Mucosa of descending colon (tissue), 3 donors: ENCODE measurements around the gene KNCN. TPM values are rescaled to one million over a fixed set of nuclear protein-coding genes. Genes with fewer than 3 reads are reported as not detected.

Source experiments
- ATAC-seq: fragments of 200-7000 bp; cut with Tn5 transposase; one replicate; pipeline ENCODE4 v1.9.1; 2020; ENCODE audit warnings: mild to moderate bottlenecking, moderate library complexity
- DNase-seq, 3 donors: peaks; one replicate each; pipeline ENCODE4 v3.0.0-alpha.2; 2020
- H3K36me3 ChIP-seq: fragments of 200-600 bp; one replicate; pipeline ENCODE4 v1.8.0; 2021; ENCODE audit warnings: low read depth, mild to moderate bottlenecking
- H3K4me1 ChIP-seq: fragments of 200-600 bp; one replicate; pipeline ENCODE4 v1.8.0; 2021; ENCODE audit warnings: low read depth, mild to moderate bottlenecking
- H3K4me3 ChIP-seq: fragments of 200-600 bp; one replicate; pipeline ENCODE4 v1.8.0; 2021; ENCODE audit warnings: mild to moderate bottlenecking
- H3K9me3 ChIP-seq: fragments of 200-600 bp; one replicate; pipeline ENCODE4 v1.8.0; 2021; ENCODE audit warnings: mild to moderate bottlenecking
- intact Hi-C, 2 donors: fragments of 100-400 bp; cut with DNase I in 1 of 2; cut with micrococcal nuclease in 1 of 2; formaldehyde crosslinking; loops; one replicate each; pipeline versions ENCODE4 v1.11.0 to v1.11.1; 2022; cut with DNase I, micrococcal nuclease
- total RNA-seq, 3 donors: library from RNA; stranded (reverse); fragmentation: NEBNext Ultra II Directional in 2 of 3; extraction: Animal tissue kit (Norgen Biotek cat#: 25700) in 2 of 3; gene quantifications; one replicate each; pipeline versions ENCODE4 v1.2.1 to v1.2.4, GENCODE V29; 2021 to 2023
- TF ChIP-seq, protein P1 (sequence below): fragments of 200-600 bp; IDR thresholded peaks from one replicate; pipeline ENCODE4 v1.8.0; 2022; ENCODE audit warnings: antibody characterized with exemption, mild to moderate bottlenecking
- donor health status: DM: no; HTN: no; CAD: no; lungs with moderate emphysema.
- donor health status: DM: no; HTN: no; CAD: no.
- donor health status: DM: no; HTN: yes; CAD: no.

KNCN gene
- total RNA-seq, 3 donors from 2014 or later = not detected

DNA sequence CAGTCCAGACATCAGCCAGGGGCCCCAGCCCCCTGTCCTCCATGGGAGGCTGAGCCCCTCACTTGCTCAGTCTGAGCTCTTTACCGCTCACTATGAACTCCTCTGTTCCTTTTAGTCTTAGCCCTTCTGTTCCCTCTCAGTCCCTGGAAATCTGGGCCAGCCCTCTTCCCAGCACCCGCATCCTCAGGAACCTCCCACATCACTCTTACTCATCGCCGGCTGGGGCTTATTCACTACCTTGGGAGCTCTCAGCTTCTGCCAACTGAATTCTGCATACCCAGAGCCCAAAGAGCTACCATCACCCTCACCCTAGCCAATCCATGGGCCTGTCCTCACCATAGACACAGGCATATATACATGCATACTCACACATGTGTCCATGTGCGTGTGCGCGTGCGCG lies 11.5 kb downstream of the KNCN start:
- no peak overlapping the region for H3K4me3 ChIP-seq
- H3K4me1 ChIP-seq = no peaks in the 10 kb centered on the region
- TF ChIP-seq, protein P1, sequence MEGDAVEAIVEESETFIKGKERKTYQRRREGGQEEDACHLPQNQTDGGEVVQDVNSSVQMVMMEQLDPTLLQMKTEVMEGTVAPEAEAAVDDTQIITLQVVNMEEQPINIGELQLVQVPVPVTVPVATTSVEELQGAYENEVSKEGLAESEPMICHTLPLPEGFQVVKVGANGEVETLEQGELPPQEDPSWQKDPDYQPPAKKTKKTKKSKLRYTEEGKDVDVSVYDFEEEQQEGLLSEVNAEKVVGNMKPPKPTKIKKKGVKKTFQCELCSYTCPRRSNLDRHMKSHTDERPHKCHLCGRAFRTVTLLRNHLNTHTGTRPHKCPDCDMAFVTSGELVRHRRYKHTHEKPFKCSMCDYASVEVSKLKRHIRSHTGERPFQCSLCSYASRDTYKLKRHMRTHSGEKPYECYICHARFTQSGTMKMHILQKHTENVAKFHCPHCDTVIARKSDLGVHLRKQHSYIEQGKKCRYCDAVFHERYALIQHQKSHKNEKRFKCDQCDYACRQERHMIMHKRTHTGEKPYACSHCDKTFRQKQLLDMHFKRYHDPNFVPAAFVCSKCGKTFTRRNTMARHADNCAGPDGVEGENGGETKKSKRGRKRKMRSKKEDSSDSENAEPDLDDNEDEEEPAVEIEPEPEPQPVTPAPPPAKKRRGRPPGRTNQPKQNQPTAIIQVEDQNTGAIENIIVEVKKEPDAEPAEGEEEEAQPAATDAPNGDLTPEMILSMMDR = no peak
- intact Hi-C loops = no loop called here
- H3K36me3 ChIP-seq = no peaks in the 10 kb centered on the region
- H3K9me3 ChIP-seq = no peaks in the 10 kb centered on the region
- no peak for DNase-seq
- ATAC-seq = no peak

DNA sequence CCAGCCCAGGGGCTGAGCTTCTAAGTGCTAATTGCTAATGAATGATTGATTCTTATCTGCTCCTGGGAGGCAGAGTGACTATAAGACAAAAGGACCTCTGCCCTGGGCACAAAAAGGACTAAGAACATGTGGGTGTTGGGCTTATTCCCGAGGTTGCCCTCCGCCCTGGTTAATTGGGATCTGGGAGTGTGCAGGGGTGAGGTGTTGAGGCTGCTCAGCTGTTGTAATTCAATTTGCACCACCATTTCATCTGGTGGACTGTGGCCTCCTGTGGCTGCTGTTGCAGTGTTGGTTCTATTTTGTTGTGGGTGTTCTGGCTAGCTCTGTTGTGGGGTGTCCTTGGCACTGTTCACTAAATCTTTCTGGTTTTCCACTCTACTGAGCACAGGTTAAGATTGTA lies 13.3 kb downstream of the KNCN start:
- Histone ChIP-seq H3K4me1 (no peaks in the 10 kb centered on the region), H3K9me3 (no peaks in the 10 kb centered on the region), H3K36me3 (no peaks in the 10 kb centered on the region), H3K4me3 (no peak overlapping the region)
- DNase-seq (no peak), ATAC-seq (peak; percentile 8)
- intact Hi-C loops = no loop called here
- TF ChIP-seq, protein P1 = no peak

DNA sequence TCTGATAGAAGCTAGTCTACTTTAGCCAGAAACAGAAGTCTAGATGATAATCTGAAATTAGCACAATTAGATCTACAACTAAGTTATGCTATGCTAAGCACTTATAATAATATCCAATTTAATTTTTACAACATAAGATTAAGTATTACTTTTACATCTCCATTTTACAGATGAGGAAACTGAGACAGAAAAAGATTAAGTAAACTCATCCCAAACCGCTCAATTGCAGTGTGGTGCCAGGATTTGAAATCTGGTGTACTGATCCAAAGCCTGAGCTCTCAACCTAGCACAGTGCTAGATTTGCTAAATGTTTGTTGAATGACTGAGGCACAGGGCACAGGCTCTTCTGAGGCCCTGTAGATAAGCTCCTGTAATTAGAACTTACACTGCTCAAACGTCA lies 13.8 kb downstream of the KNCN start:
- DNase-seq (no peak), ATAC-seq (no peak)
- intact Hi-C loops = no loop called here
- Histone ChIP-seq H3K4me1 (no peaks in the 10 kb centered on the region), H3K4me3 (no peak overlapping the region), H3K36me3 (no peaks in the 10 kb centered on the region), H3K9me3 (no peaks in the 10 kb centered on the region)
- TF ChIP-seq, protein P1 = no peak

DNA sequence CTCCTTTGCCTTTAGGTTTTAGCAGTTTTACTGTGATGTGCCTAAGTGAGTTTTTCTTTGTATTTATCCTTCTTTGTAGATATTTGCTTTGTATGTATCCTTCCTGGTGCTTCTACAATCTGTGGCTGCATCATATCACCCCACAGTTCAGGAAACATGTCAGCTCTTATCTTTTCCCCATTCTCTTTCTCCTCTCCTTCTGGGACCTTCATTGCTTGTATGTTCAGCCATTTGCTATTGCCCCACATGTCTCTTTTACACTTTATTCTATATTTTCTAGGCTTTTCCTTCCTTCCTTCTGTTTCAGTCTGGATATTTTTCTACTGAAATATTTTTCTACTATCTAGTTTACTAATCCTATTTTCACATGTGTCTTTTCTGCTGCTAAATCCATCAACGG lies 14.9 kb downstream of the KNCN start:
- intact Hi-C loops = no loop called here
- ATAC-seq = no peak

DNA sequence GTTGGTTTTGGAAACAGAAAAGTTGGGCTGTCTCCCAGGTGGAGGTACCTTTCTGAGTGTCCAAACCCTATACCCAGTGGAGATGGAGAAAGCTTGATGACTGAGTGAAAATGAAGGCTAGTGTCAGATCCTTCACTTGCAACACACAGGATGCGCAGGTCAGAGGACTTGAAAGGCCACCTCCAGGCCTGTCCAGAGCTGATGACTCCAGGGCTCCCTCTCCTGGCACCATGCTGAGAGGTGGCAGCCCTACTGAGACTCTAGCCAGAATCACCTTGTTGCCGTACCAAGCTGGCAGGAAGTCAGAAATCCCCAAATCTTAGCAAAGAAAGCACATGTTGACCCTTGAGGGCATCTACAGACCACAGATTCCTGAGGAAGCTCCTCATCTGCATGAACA lies 16.4 kb downstream of the KNCN start:
- Histone ChIP-seq H3K36me3 (no peaks in the 10 kb centered on the region), H3K4me1 (no peaks in the 10 kb centered on the region), H3K4me3 (no peak overlapping the region), H3K9me3 (no peaks in the 10 kb centered on the region)
- ATAC-seq = peak; percentile 65
- intact Hi-C loops = no loop called here
- DNase-seq = peak in 2 of 3 donors; percentile 56 to 65
- TF ChIP-seq, protein P1 = peak; percentile 39

More for the DNA sequence above, 14.9 kb downstream of the KNCN start:
- Histone ChIP-seq H3K4me3 (no peak overlapping the region), H3K36me3 (no peaks in the 10 kb centered on the region), H3K4me1 (no peaks in the 10 kb centered on the region), H3K9me3 (no peaks in the 10 kb centered on the region)
- no peak for DNase-seq
- TF ChIP-seq, protein P1 = no peak
